ENCODE measurements around the gene EPYC.

DNA sequence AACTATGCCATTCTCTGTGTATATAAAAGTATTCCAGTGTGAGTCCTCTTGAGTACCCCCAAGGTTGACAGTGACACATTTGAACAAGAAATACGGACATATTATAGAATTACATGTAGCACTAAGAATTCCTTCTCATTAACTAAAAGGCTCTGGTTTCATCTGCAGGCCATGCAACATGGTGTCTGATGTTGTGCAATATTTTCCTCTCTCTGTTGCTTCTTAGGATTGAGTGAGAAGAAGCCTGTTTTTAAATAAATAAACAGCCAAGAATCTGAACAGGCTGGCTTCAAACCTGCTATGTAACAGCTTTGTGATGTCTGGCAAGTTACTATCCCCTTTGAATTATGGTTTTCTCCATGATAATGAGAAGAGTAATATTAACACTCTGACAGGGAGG lies 27.5 kb downstream of the EPYC start:
- TF ChIP-seq EZH2 (IDR thresholded peaks at IDR 0.05) (no peak), POLR2AphosphoS5 (IDR thresholded peaks at IDR 0.05; ENCODE audit: borderline replicate concordance, low read depth, low read length) (no peak)

All from SK-N-MC (cell line).